Urinary bladder (tissue), 4 donors: ENCODE measurements around the gene CREBBP. TPM values are rescaled to one million over a fixed set of nuclear protein-coding genes. Genes with fewer than 3 reads are reported as not detected.

Experiments
- DNase-seq: peaks from one replicate; pipeline ENCODE4 v3.0.0-alpha.2; 2015; ENCODE audit errors: extremely low spot score
- H3K27ac ChIP-seq: one replicate; pipeline ENCODE4 v1.5.1; 2013; ENCODE audit warnings: low read depth, mild to moderate bottlenecking, moderate library complexity
- H3K36me3 ChIP-seq: one replicate; pipeline ENCODE4 v1.6.1; 2013; ENCODE audit warnings: mild to moderate bottlenecking, moderate library complexity; ENCODE audit not compliant: insufficient read depth
- H3K4me1 ChIP-seq: one replicate; pipeline ENCODE4 v1.6.1; 2013; ENCODE audit warnings: mild to moderate bottlenecking, moderate library complexity; ENCODE audit not compliant: insufficient read depth
- H3K4me3 ChIP-seq: one replicate; pipeline ENCODE4 v1.5.1; 2013; ENCODE audit warnings: low read depth, low read length
- WGBS: extraction: QIAGEN DNeasy Blood & Tissue Kit; methylation state at CpG from one replicate; pipeline ENCODE4 v1.1.7; 2013; 5-methylcytosine and 5-hydroxymethylcytosine counted together
- polyA plus RNA-seq: library from polyadenylated mRNA; stranded (reverse); fragments of 200-250 nt; gene quantifications from one replicate; pipeline ENCODE4 v1.2.3, GENCODE V29; 2013
- total RNA-seq: library from RNA; depleted of rRNA; stranded (reverse); fragments of >200 nt; gene quantifications from one replicate; pipeline ENCODE4 v1.2.3, GENCODE V29; 2014
- donor health status: healthy with polysubstance abuse.
- donor health status: healthy.

CREBBP gene
- total and polyA plus RNA-seq, 2 donors, result 23.2 to 67.3 TPM

- H3K36me3 ChIP-seq, result peaks cover 20% of the 10 kb centered on the region
- WGBS, result 88% methylated on average over 9 of the region's 9 CpGs
Observed at GRCh38 chr16:3739636-3740035, 140.9 kb downstream of the CREBBP start.

GRCh38 chr16:3738541-3738940, 142.0 kb downstream of the CREBBP start:
- Histone ChIP-seq H3K4me1 (no peaks in the 10 kb centered on the region), H3K27ac (no peak overlapping the region), H3K36me3 (peaks cover 21% of the 10 kb centered on the region), H3K4me3 (no peak overlapping the region)
- WGBS, result 90% methylated on average over 8 of the region's 8 CpGs
- DNase-seq, result no peak

More at GRCh38 chr16:3739636-3740035, 140.9 kb downstream of the CREBBP start:
- Histone ChIP-seq H3K4me1 (no peaks in the 10 kb centered on the region), H3K4me3 (no peak overlapping the region), H3K27ac (no peak overlapping the region)
- no peak for DNase-seq

GRCh38 chr16:3738128-3738527, 142.4 kb downstream of the CREBBP start:
- H3K4me1 ChIP-seq, result no peaks in the 10 kb centered on the region
- DNase-seq, result no peak
- 94% methylated on average over 5 of the region's 5 CpGs for WGBS
- no peak overlapping the region for H3K4me3 ChIP-seq
- H3K27ac ChIP-seq, result no peak overlapping the region
- peaks cover 21% of the 10 kb centered on the region for H3K36me3 ChIP-seq

GRCh38 chr16:3737181-3737580, 143.3 kb downstream of the CREBBP start:
- Histone ChIP-seq H3K36me3 (peaks cover 21% of the 10 kb centered on the region), H3K27ac (no peak overlapping the region), H3K4me1 (no peaks in the 10 kb centered on the region), H3K4me3 (no peak overlapping the region)
- WGBS, result 89% methylated on average over 8 of the region's 8 CpGs
- DNase-seq, result no peak

- peaks cover 24% of the 10 kb centered on the region for H3K36me3 ChIP-seq
- 93% methylated on average over 6 of the region's 6 CpGs for WGBS
Observed at GRCh38 chr16:3736116-3736515, 144.4 kb downstream of the CREBBP start.

GRCh38 chr16:3735541-3735940, 145.0 kb downstream of the CREBBP start:
- peaks cover 24% of the 10 kb centered on the region for H3K36me3 ChIP-seq
- 98% methylated on average over 13 of the region's 13 CpGs for WGBS
- H3K4me3 ChIP-seq, result no peak overlapping the region
- DNase-seq, result no peak
- H3K4me1 ChIP-seq, result no peaks in the 10 kb centered on the region
- H3K27ac ChIP-seq, result no peak overlapping the region

More at GRCh38 chr16:3736116-3736515, 144.4 kb downstream of the CREBBP start:
- DNase-seq, result no peak
- Histone ChIP-seq H3K27ac (no peak overlapping the region), H3K4me3 (no peak overlapping the region), H3K4me1 (no peaks in the 10 kb centered on the region)

- no peak overlapping the region for H3K4me3 ChIP-seq
- WGBS, result 96% methylated on average over 25 of the region's 25 CpGs
- no peaks in the 10 kb centered on the region for H3K4me1 ChIP-seq
- no peak overlapping the region for H3K27ac ChIP-seq
- H3K36me3 ChIP-seq, result peaks cover 23% of the 10 kb centered on the region
- no peak for DNase-seq
Observed at GRCh38 chr16:3734758-3735221, 145.7 kb downstream of the CREBBP start.

- Histone ChIP-seq H3K4me3 (no peak overlapping the region), H3K27ac (no peak overlapping the region), H3K4me1 (no peaks in the 10 kb centered on the region), H3K36me3 (peaks cover 19% of the 10 kb centered on the region)
- no peak for DNase-seq
- WGBS, result 98% methylated on average over 27 of the region's 27 CpGs
Observed at GRCh38 chr16:3734084-3734757, 146.3 kb downstream of the CREBBP start.

- Histone ChIP-seq H3K36me3 (peaks cover 27% of the 10 kb centered on the region), H3K4me3 (no peak overlapping the region), H3K4me1 (no peaks in the 10 kb centered on the region), H3K27ac (no peak overlapping the region)
- WGBS, result 85% methylated on average over 8 of the region's 8 CpGs
- no peak for DNase-seq
Observed at GRCh38 chr16:3732171-3732570, 148.3 kb downstream of the CREBBP start.

- Histone ChIP-seq H3K36me3 (peaks cover 24% of the 10 kb centered on the region), H3K4me3 (no peak overlapping the region), H3K27ac (no peak overlapping the region), H3K4me1 (no peaks in the 10 kb centered on the region)
- no peak for DNase-seq
- WGBS, result 89% methylated on average over 34 of the region's 34 CpGs
Observed at GRCh38 chr16:3731126-3731935, 149.2 kb downstream of the CREBBP start.

GRCh38 chr16:3730161-3731125, 150.1 kb downstream of the CREBBP start:
- Histone ChIP-seq H3K4me3 (no peak overlapping the region), H3K4me1 (no peaks in the 10 kb centered on the region), H3K36me3 (peaks cover 18% of the 10 kb centered on the region), H3K27ac (no peak overlapping the region)
- no peak for DNase-seq
- 90% methylated on average over 24 of the region's 24 CpGs for WGBS

- H3K4me3 ChIP-seq, result no peak overlapping the region
- DNase-seq, result no peak
- H3K4me1 ChIP-seq, result no peaks in the 10 kb centered on the region
- no peak overlapping the region for H3K27ac ChIP-seq
- 91% methylated on average over 49 of the region's 49 CpGs for WGBS
- peaks cover 15% of the 10 kb centered on the region for H3K36me3 ChIP-seq
Observed at GRCh38 chr16:3729161-3730112, 151.1 kb downstream of the CREBBP start.
